Heart left ventricle (tissue), 16 donors: ENCODE measurements around the gene KLHDC10. TPM values are rescaled to one million over a fixed set of nuclear protein-coding genes. Genes with fewer than 3 reads are reported as not detected.

ENCODE experiments used
- ATAC-seq, 4 donors: fragments of 200-7000 bp; cut with Tn5 transposase; one replicate each; pipeline ENCODE4 v1.9.1; 2020 to 2022; ENCODE audit warnings: moderate library complexity in 4 of 4, mild to moderate bottlenecking in 3 of 4, moderate number of reproducible peaks in 1 of 4
- DNase-seq, 5 donors: peaks; one replicate each; pipeline ENCODE4 v3.0.0-alpha.2; 2020
- H3K27ac ChIP-seq, 12 donors: fragments of 200-600 bp; sonication (generic) in 4 of 12; one replicate each; pipeline versions ENCODE4 v1.5.0 to v1.8.0; 2016 to 2022; ENCODE audit warnings: mild to moderate bottlenecking in 2 of 12
- H3K27me3 ChIP-seq, 9 donors: fragments of 200-600 bp; sonication (generic) in 2 of 9; one replicate each; pipeline versions ENCODE4 v1.5.1 to v1.8.0; 2016 to 2022; ENCODE audit warnings: mild to moderate bottlenecking in 3 of 9
- H3K36me3 ChIP-seq, 9 donors: fragments of 200-600 bp; sonication (generic) in 2 of 9; one replicate each; pipeline versions ENCODE4 v1.5.0 to v1.8.0; 2018 to 2022; ENCODE audit warnings: mild to moderate bottlenecking in 2 of 9
- H3K4me1 ChIP-seq, 12 donors: fragments of 200-600 bp; sonication (generic) in 4 of 12; one replicate each; pipeline versions ENCODE4 v1.5.0 to v1.8.0; 2016 to 2022; ENCODE audit warnings: mild to moderate bottlenecking in 3 of 12
- H3K4me3 ChIP-seq, 12 donors: fragments of 200-600 bp; sonication (generic) in 4 of 12; one replicate each; pipeline versions ENCODE4 v1.5.0 to v1.8.0; 2017 to 2022; ENCODE audit warnings: mild to moderate bottlenecking in 9 of 12, moderate library complexity in 4 of 12
- H3K9me3 ChIP-seq, 12 donors: fragments of 200-600 bp; sonication (generic) in 4 of 12; one replicate each; pipeline versions ENCODE4 v1.5.0 to v1.8.0; 2016 to 2022; ENCODE audit warnings: mild to moderate bottlenecking in 1 of 12
- POLR2A ChIP-seq, 2 donors: fragments of 450-650 bp; IDR thresholded peaks; one replicate each; pipeline ENCODE4 v1.6.1; 2017; ENCODE audit warnings: antibody characterized with exemption in 2 of 2, mild to moderate bottlenecking in 2 of 2, moderate library complexity in 2 of 2
- WGBS, 4 donors: extraction: QIAGEN DNeasy Blood & Tissue Kit in 2 of 4; methylation state at CpG; one replicate each; pipeline versions ENCODE4 v1.1.5 to v1.1.7; 2013 to 2018; 5-methylcytosine and 5-hydroxymethylcytosine counted together
- intact Hi-C, 10 donors: fragments of 100-400 bp; cut with DNase I; formaldehyde crosslinking; loops; one replicate each; pipeline versions ENCODE4 v1.11.1 to v1.14.2; 2022
- polyA plus RNA-seq, 2 donors: library from polyadenylated mRNA; stranded (reverse); fragments of 200-250 nt; gene quantifications; one replicate each; pipeline ENCODE4 v1.2.3, GENCODE V29; 2013
- total RNA-seq, 9 donors: library from RNA; depleted of rRNA in 2 of 9; stranded (reverse); fragments of >200 nt in 2 of 9; fragmentation: NEBNext Ultra II Directional in 3 of 9; extraction: Animal tissue kit (Norgen Biotek cat#: 25700) in 3 of 9; gene quantifications; one replicate each; pipeline versions ENCODE4 v1.1.0 to v1.2.4, GENCODE V29; 2016 to 2023
- TF ChIP-seq, protein P1 (sequence below), 12 donors: fragments of 200-600 bp; sonication (generic) in 4 of 12; IDR thresholded peaks; one replicate each; pipeline versions ENCODE4 v1.5.0 to v1.8.0; 2018 to 2022; ENCODE audit warnings: antibody characterized with exemption in 12 of 12, mild to moderate bottlenecking in 5 of 12
- donor health status: ischemic (EF 13 %, LVEDD 7.1; RV severe dilation, severe dysfunction).
- donor health status: healthy with polysubstance abuse.
- donor health status: DM: no; HTN: yes; CAD: no.
- donor health status: DM: no; HTN: no; CAD: no.
- donor health status: ischemic (EF 25% LVEDD 6.9; RV normal size, moderate dysfunction).
- donor health status: ischemic (EF 25% LVEDD 5.7; RV mildly dilated, moderate dysfunction).
- donor health status: healthy.
- donor health status: DM: yes; HTN: yes; CAD: no.
- donor health status: ischemic (EF 35%, LVEDD 5.7; RV mildly dilated, moderate dysfunction).
- donor health status: nonischemic (EF 11% LVEDD 7.7; RV severe dilation, severe dysfunction).
- donor health status: DM: yes; HTN: yes; CAD: no.
- donor health status: PGD.
- donor health status: ischemic (EF 29% LVEDD 5.4; RV normal size, mild dysfunction).
- donor health status: nonischemic (EF 23%, LVEDD 6.1; RV moderate dilation, normal function).

The KLHDC10 gene
- total and polyA plus RNA-seq, 11 donors: 7.0 to 32.6 (median 26.4) TPM

DNA sequence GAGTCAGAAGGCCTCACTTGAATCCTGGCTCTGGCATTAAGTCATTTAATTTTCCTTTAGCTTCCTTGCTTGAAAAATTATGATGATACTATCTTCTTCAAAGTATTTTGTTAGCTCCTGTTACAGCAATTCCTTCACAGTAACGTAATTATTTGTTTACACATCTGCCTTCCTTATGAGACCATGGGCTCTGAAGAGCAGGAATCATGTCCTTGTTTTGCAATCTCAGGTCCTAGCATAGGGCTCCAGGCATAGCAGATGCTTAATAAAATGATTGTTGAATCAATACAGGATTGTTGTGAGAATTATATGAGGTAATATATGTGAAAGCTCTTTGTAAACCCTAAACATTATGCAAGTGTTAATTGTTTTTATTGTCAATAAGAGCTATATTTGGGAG is 25.5 kb downstream of the KLHDC10 start:
- intact Hi-C loops: no loop called here
- 53 to 82% (median 69%) methylated on average over 1 of the region's 1 CpG for WGBS, 4 donors
- DNase-seq: no peak
- no peak overlapping the region for H3K4me3 ChIP-seq
- H3K4me1 ChIP-seq: peaks cover 0 to 15% (median 2%) of the 10 kb centered on the region in 12 donors
- no peaks in the 10 kb centered on the region for H3K9me3 ChIP-seq
- no peak for ATAC-seq
- TF ChIP-seq POLR2A (IDR thresholded peaks at IDR 0.05): no peak
- TF ChIP-seq, protein P1, sequence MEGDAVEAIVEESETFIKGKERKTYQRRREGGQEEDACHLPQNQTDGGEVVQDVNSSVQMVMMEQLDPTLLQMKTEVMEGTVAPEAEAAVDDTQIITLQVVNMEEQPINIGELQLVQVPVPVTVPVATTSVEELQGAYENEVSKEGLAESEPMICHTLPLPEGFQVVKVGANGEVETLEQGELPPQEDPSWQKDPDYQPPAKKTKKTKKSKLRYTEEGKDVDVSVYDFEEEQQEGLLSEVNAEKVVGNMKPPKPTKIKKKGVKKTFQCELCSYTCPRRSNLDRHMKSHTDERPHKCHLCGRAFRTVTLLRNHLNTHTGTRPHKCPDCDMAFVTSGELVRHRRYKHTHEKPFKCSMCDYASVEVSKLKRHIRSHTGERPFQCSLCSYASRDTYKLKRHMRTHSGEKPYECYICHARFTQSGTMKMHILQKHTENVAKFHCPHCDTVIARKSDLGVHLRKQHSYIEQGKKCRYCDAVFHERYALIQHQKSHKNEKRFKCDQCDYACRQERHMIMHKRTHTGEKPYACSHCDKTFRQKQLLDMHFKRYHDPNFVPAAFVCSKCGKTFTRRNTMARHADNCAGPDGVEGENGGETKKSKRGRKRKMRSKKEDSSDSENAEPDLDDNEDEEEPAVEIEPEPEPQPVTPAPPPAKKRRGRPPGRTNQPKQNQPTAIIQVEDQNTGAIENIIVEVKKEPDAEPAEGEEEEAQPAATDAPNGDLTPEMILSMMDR (IDR thresholded peaks at IDR 0.05): no peak
- peaks cover 0 to 3% (median 0%) of the 10 kb centered on the region in 9 donors for H3K36me3 ChIP-seq
- H3K27ac ChIP-seq: no peak overlapping the region
- no peaks in the 10 kb centered on the region for H3K27me3 ChIP-seq

DNA sequence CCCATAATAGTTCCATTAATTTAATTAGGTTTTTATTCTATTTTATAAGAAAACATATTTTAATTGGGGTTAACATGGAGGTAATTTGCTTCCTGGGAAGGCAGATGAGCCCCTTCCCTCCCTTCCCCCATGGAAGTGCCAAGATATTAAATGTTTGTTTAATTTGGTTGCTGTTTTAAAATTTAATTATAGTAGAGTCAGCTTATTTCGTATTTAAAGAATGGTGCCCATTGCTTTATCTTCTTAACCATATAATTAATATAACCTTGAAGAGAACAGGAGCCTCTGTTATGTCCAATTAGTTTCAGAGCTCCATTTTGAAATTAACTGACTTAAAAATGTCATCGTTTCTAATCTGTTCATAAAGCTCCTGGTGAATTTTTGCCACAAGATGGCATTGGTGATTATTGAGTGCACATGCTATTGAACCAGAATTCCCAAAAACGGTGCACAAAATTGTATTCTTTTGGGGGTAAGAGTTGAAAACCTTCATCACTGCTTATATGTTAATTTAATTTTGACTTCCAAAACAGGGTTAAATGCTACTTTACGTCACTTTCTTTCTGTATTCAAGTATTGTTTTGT is 26.0 kb downstream of the KLHDC10 start:
- Histone ChIP-seq H3K4me3 (no peak overlapping the region), H3K27ac (no peak overlapping the region), H3K36me3 (no peaks in the 10 kb centered on the region), H3K4me1 (peaks cover 0 to 12% (median 2%) of the 10 kb centered on the region in 12 donors), H3K9me3 (no peaks in the 10 kb centered on the region), H3K27me3 (no peaks in the 10 kb centered on the region)
- no peak for DNase-seq
- no peak for TF ChIP-seq POLR2A (IDR thresholded peaks at IDR 0.05)
- TF ChIP-seq, protein P1 (IDR thresholded peaks at IDR 0.05): peak in 2 of 12 donors; percentile 13 to 18
- 72 to 78% (median 77%) methylated on average over 4 of the region's 4 CpGs for WGBS, 4 donors
- ATAC-seq: no peak
- intact Hi-C loops: no loop called here

DNA sequence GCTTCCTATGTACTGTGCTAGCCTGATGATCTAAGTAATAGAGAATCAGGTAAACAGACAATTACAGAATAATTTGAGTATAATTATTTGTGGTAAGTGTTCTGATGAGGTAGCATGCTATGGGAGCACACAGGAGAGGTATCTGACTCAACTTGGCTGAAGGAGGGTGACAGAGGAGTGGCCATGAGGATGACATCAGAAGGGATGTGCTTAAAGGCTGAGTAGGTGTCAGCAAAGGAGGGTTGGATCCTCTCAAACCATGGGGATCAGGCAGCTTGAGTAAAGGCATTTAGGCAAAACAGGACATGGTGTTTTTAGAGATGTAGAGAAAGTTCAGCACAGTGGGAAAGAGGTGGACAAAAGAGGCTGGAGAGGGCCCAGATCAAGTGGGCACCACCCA is 29.0 kb downstream of the KLHDC10 start:
- no peaks in the 10 kb centered on the region for H3K36me3 ChIP-seq
- no peaks in the 10 kb centered on the region for H3K27me3 ChIP-seq
- H3K27ac ChIP-seq: no peak overlapping the region
- no peaks in the 10 kb centered on the region for H3K9me3 ChIP-seq
- peaks cover 0 to 3% (median 0%) of the 10 kb centered on the region in 12 donors for H3K4me1 ChIP-seq
- ATAC-seq (no peak), DNase-seq (no peak)
- H3K4me3 ChIP-seq: no peak overlapping the region
- TF ChIP-seq, protein P1 (IDR thresholded peaks at IDR 0.05): no peak
- no peak for TF ChIP-seq POLR2A (IDR thresholded peaks at IDR 0.05)
- intact Hi-C loops: no loop called here

DNA sequence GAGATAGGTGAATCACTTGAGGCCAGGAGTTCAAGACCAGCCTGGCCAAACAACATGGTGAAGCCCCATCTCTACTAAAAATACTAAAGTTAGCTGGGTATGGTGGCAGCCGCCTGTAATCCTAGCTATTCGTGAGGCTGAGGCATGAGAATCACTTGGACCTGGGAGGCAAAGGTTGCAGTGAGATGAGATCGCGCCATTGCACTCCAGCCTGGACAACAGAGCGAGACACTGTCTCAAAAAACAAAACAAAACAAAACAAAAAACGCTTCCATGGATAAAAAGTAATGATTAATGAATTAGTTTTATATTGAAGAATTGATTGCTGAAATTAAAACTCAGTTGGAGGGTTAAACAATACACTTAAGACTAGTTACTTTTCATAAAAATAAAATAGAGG is 32.3 kb downstream of the KLHDC10 start:
- no peak overlapping the region for H3K4me3 ChIP-seq
- WGBS, 4 donors: 93 to 99% (median 95%) methylated on average over 6 of the region's 6 CpGs
- no peaks in the 10 kb centered on the region for H3K9me3 ChIP-seq
- no peaks in the 10 kb centered on the region for H3K27me3 ChIP-seq
- no peak for TF ChIP-seq POLR2A (IDR thresholded peaks at IDR 0.05)
- TF ChIP-seq, protein P1 (IDR thresholded peaks at IDR 0.05): no peak
- no peaks in the 10 kb centered on the region for H3K36me3 ChIP-seq
- DNase-seq (no peak), ATAC-seq (no peak)
- no peak overlapping the region for H3K27ac ChIP-seq
- intact Hi-C loops: no loop called here
- H3K4me1 ChIP-seq: no peaks in the 10 kb centered on the region
